ENCODE data around the gene IL22.

IL22 gene

GRCh38 chr12:68291396-68292036 lies 38.1 kb upstream of the IL22 start:
- no peak overlapping the region for H3K27ac ChIP-seq
- intact Hi-C loops (cut with DNase I; ENCODE audit: low total_unique reads), result no loop called here
- H3K4me3 ChIP-seq, result no peak overlapping the region
- no peak for DNase-seq
- TF ChIP-seq CTCF (IDR thresholded peaks at IDR 0.05), result no peak
- no peaks in the 10 kb centered on the region for H3K27me3 ChIP-seq
- H3K36me3 ChIP-seq, result peaks cover 0 to 5% (median 0%) of the 10 kb centered on the region in 3 donors
- H3K9me3 ChIP-seq, result no peaks in the 10 kb centered on the region
- H3K4me1 ChIP-seq, result no peaks in the 10 kb centered on the region

GRCh38 chr12:68290126-68290525 lies 36.7 kb upstream of the IL22 start:
- Histone ChIP-seq H3K27ac (no peak overlapping the region), H3K9me3 (no peaks in the 10 kb centered on the region), H3K4me1 (no peaks in the 10 kb centered on the region), H3K36me3 (no peaks in the 10 kb centered on the region), H3K4me3 (no peak overlapping the region), H3K27me3 (no peaks in the 10 kb centered on the region)
- TF ChIP-seq CTCF (IDR thresholded peaks at IDR 0.05), result no peak
- no peak for DNase-seq
- intact Hi-C loops (cut with DNase I; ENCODE audit: low total_unique reads), result no loop called here

GRCh38 chr12:68287106-68287505 lies 33.7 kb upstream of the IL22 start:
- H3K36me3 ChIP-seq, result no peaks in the 10 kb centered on the region
- no peak for TF ChIP-seq CTCF (IDR thresholded peaks at IDR 0.05)
- H3K27me3 ChIP-seq, result no peaks in the 10 kb centered on the region
- H3K4me1 ChIP-seq, result no peaks in the 10 kb centered on the region
- no peak overlapping the region for H3K4me3 ChIP-seq
- no peak overlapping the region for H3K27ac ChIP-seq
- intact Hi-C loops (cut with DNase I; ENCODE audit: low total_unique reads), result no loop called here
- H3K9me3 ChIP-seq, result no peaks in the 10 kb centered on the region
- no peak for DNase-seq

GRCh38 chr12:68286396-68286795 lies 33.0 kb upstream of the IL22 start:
- TF ChIP-seq CTCF (IDR thresholded peaks at IDR 0.05), result no peak
- Histone ChIP-seq H3K9me3 (no peaks in the 10 kb centered on the region), H3K27me3 (no peaks in the 10 kb centered on the region), H3K4me3 (no peak overlapping the region), H3K4me1 (no peaks in the 10 kb centered on the region), H3K27ac (no peak overlapping the region), H3K36me3 (no peaks in the 10 kb centered on the region)
- intact Hi-C loops (cut with DNase I; ENCODE audit: low total_unique reads), result no loop called here
- DNase-seq, result no peak

- Histone ChIP-seq H3K9me3 (no peaks in the 10 kb centered on the region), H3K36me3 (no peaks in the 10 kb centered on the region), H3K27ac (no peak overlapping the region), H3K27me3 (no peaks in the 10 kb centered on the region), H3K4me3 (no peak overlapping the region), H3K4me1 (no peaks in the 10 kb centered on the region)
- intact Hi-C loops (cut with DNase I; ENCODE audit: low total_unique reads), result no loop called here
- no peak for TF ChIP-seq CTCF (IDR thresholded peaks at IDR 0.05)
- DNase-seq, result no peak
Measured at GRCh38 chr12:68285541-68285940, 32.1 kb upstream of the IL22 start.

All from tibial artery (tissue), 4 donors.